Measurements from ENCODE around the gene MYO1E. TPM values are rescaled to one million over a fixed set of nuclear protein-coding genes. Genes with fewer than 3 reads are reported as not detected.
"Not testable (repeated sequence)": the region's sequence is repeated elsewhere in the genome, so short reads cannot be mapped to it uniquely, and the experiment has no call there.

MYO1E gene
- total RNA-seq, 1 donor = 19.9 TPM

DNA sequence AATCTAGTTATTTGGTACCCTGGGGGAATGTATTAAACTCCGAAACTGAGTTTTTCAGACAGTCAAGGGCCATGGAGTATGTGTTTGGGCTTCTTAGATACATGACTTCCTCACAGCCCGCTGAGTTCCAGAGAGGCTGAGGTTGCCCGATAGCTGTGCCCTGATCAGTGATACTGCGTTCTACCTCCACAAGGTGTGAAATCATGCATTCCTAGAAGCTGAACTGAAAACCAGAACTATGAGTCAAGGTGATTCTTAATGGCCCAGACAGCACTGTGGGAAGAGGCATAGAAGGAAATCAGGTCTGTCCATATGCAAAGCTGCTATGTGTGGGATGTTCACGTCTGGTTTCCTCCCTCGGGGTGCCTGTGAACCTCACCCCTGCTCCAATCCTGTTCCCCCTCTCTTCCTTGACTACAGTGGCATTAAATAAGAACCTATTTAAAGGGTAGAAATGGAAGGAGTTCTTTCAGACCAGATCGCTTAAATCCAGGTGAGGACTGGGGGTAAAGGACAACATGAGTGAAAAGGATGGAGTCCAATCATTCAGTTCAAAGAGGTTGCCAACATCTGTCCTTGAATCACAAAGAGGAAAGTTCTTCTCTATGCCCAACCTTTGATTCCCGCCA lies 74.3 kb downstream of the MYO1E start:
- no peak for DNase-seq (ENCODE audit: low read depth in 2 of 3, low spot score in 2 of 3)

DNA sequence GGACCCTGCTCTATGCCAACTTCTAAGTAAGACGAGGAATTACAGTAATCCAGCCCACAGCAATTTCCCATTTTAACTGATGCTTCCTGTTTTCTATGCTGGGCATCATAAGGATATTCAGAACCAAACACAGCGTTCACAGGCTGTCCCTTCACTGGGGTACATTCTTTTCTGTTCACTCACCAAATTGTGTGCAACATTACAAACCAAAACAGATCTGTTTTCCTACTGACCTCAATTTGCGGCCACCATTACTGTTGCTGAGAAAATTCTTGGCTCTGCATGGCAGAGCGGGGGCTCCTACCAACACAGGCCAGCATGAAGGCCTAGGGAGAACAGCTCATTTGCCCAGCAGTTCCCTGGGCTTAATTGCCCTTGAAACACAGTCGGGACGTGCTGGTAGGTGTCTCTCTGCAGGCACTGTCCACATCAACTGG lies 76.5 kb downstream of the MYO1E start:
- no peak for DNase-seq (ENCODE audit: low read depth in 2 of 3, low spot score in 2 of 3)

DNA sequence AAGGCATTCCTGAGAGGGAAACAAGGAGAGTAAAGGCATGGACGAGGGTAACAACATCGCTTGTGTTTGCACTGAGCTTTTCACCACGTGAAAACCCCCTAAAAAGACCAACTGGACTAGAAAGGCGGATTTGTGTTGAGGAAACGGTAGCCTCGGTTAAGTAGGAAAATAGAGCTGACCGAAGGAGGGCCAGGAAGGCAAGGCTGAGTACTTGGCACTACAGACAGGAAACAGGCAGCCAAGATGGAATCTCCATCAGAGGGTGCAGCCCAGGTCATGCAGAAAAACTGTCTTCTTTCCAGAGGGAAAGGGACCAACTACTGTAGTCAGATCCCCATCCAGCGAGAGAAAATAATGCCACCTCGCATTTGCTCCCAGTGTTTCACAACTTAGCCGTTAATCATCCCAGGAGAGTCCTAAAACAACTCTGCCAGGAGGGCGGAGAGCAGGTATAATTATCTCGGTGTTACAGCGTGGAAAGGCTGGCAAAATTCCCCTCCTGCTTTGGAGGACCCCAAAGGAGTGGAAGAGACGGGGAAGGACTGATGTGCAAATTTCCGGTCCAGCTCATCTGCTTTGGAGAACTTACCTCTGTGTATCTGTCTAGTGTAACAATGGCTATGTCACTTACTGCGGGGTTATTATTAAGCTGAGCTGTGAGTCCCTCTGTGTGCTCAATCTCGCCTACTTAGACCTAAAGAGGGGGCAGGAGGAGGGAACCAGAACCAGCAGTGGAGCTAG lies 77.2 kb downstream of the MYO1E start:
- DNase-seq (ENCODE audit: low read depth in 2 of 3, low spot score in 2 of 3) = no peak

DNA sequence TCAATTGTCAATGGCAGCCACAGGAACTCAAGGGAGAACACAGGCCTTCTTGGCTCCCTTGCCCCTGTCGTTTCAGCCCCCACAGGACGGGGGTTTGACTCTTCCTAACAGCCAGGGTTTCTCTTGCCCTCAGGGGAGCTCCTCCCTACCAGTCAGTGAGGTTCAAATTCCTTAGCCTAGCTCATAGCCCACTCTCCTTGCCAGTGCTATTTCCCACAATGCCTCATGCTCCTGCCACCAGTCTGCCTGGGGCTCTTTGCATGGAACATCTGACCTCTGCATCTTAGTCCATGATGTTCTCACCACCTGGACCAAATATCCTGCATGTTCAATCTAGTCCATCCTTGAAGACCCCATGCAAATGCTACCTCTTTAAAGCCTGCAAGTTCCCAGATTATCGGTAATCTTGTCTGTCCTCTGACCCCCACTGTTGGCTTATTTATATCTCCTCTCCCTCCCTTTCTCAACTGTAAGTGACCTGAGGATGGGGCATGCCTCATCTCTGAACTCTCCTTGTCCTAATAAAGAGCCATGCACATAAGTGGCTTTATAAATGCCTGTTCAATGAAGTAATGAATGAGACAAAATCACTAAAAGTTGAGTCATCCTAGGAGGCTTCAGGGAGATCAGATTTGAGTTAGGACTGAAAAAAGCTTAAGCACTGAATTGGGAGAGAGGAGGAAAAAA lies 78.0 kb downstream of the MYO1E start:
- DNase-seq (ENCODE audit: low read depth in 2 of 3, low spot score in 2 of 3) = no peak

DNA sequence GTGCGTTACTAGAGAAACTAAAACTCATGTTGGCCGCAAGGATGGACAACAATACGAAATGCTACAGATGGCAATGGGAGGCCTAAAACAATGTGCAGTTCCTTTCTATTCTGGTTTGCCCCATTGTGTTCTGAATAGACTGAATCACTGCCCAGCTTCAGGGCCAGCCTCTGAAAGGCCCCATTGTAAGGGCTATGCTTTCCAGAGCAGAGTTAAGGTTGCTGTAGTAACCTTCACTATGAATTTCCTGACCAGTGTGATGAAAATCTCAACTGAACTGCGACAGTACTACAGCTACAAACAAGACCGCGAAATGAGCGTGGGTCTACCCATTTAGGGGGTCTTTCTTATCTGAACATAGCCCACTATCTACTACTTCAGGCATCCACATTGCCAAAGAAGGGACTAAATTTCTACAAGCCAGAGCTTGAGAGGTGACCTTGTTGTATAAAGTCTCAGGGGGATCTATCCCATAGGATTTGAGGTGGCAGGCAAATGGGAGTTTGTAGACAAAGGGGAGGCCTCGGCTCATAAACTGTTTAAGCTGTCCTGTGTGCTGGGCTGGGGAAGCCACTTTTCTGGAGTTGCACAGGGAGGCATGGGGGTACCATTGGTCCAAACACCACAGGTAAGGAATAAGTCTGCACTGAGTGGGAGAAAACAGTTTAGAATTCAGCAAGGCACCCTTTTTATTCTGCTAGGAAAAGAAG lies 80.1 kb downstream of the MYO1E start:
- no peak for DNase-seq (ENCODE audit: low read depth in 2 of 3, low spot score in 2 of 3)

DNA sequence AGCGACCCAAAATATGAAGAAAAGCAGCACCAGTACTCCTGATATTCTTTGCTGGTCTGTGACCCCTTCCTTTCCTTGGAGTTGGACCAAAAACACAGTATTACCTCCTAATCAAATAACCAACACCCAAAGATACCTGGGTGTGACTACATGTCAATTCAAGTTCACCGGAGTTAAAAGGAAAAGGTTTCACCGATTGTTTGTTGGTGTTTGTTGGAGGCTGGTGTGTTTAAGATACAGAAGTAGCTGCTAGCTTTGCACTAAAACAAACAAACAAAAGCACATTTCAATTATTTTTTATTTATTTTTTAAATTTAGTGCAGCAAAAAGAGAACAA lies 81.5 kb downstream of the MYO1E start:
- DNase-seq (ENCODE audit: low read depth in 2 of 3, low spot score in 2 of 3) = no peak

DNA sequence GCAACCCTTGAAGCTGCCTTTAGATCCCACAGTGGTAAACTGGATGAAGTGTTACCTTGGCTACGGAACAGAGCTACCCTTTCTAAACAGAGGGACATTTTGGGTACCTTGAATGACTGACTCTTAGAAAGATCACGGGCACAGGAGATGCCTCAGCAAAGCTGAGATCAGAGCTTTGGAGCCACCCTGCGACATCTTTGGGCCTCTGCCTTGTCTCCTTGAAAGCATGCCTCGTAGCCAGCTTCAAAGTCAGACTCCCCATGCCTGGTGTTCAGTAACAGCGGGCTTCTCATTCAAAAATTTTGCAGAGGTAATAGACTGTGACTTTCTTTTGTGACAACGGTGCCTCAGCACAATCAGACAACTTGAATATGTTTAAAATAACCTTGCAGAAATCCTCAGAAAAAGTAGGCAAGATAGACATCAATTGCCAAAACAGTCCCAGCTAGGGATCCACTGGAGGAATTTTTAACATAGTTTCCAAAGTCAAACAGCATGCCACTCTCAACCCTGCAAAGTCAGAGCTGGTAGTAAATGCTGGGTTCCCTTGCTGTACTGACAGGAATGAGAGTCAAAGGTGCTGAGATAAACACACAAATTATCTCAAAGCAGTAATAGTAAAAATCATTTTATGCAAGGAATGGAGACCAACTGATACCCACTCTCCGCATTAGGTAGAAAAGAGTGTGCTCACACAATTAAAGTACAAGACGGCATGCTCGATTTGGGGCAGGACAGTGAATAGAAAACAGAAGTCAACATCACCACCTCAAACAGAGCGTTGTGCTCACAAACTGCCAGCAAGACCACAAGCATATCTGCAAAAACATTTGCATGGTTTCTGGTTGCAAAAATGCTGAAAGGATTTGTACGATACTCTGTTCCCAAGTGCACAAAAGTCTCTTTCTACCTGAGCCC lies 82.1 kb downstream of the MYO1E start:
- DNase-seq (ENCODE audit: low read depth in 2 of 3, low spot score in 2 of 3) = peak in 1 of 3 donors; percentile 50

DNA sequence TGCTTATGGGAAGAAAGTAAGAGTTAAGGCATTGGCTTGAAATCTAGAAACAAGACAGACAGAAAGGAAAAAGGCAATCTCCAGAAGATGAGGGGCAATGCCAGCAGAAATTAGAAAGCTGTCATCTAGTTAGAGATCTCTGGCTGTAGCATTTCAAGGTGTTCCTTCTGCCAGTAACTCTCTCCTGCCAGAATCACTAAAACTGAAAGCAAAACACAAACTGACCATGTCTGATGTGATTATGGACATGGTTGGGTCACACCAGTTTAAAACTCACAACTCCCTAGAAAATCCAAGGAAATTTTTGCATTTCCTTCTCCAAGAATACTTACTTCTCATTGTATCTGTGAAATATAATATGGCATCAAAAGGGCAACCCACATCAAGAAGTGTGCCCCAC lies 83.1 kb downstream of the MYO1E start:
- DNase-seq (ENCODE audit: low read depth in 2 of 3, low spot score in 2 of 3) = no peak

DNA sequence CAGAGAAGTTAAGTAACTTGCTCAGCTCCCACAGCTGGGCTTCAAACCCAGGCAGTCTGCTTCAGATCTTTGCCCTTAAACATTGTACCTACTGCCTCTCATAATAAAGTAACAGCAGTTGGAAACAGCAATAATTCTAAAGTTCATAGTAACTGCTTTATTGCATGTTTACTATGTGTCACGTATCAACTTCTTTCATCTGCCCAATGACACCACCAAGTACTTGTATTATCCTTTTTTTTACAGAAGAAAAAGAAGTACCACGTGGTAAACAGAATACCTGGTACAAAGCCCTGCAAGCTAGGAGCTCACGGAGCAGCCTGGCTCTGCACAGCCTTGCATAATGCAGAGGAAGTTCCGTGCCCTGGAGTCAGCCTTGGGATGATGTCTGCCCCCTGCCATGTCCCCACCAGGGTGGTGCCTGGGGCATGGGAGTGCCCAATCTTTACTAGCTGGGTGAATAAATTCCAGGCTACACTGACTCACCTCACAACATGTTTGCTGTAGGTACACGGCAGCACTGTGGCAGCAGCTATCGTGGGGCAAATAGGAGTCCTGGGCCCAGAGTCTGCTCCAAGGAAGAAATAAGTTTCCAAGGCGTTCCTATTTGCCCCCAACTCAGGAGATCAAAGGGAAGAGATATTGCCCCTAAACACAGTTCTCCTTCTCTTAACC lies 88.8 kb downstream of the MYO1E start:
- no peak for DNase-seq (ENCODE audit: low read depth in 2 of 3, low spot score in 2 of 3)

DNA sequence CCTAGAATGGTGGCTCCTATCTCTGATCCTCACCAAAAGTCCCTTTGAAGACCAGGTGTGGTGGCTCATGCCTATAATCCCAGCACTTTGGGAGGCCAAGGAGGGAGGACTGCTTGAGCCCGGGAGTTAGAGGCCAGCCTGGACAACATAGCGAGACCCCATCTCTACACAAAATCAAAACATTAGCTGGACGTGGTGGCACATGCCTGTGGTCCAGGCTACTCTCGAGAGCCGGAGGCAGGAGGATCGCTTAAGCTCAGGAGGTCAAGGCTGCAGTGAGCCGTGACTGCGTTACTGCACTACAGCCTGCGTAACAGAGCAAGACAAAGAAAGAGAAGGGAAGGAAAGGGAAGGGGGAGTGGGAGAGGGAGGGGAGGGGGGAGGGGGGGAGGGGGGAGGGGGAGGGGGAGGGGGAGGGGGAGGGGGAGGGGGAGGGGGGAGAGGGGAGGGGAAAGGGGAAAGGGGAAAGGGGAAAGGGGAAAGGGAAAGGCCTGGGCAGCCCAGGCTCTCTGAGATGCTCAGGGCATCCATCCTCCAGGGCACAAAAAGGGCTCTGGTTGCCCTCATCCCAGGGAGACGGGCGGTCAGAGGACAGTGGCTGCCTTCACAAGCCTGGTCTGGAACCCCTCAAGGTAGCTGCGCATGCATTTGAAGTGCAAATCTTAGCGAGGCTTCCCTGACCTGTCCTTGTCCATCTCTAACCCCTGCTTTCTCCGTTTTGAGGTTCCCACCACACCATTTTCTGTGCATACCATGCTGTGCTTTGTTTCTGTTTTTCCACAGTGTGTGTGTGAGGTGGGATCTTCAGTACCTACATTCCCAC lies 89.9 kb downstream of the MYO1E start:
- DNase-seq (ENCODE audit: low read depth in 2 of 3, low spot score in 2 of 3) = no peak

DNA sequence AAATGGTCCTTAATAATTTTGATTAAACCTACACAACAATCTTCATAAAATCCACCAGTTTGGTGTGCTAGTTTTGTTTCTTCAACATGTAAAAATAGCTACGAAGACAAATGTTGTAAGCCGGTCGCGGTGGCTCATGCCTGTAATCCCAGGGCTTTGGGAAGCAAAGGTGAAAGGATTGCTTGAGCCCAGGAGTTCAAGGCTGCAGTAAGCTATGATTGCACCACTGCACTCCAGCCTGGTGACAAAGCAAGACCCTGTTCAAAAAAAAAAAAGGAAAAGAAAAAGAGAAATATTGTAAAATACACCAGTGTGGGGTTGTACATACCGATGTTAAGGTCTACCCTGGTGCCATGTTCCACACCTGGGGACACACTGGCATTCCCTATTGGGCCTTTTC lies 91.0 kb downstream of the MYO1E start:
- no peak for DNase-seq (ENCODE audit: low read depth in 2 of 3, low spot score in 2 of 3)

DNA sequence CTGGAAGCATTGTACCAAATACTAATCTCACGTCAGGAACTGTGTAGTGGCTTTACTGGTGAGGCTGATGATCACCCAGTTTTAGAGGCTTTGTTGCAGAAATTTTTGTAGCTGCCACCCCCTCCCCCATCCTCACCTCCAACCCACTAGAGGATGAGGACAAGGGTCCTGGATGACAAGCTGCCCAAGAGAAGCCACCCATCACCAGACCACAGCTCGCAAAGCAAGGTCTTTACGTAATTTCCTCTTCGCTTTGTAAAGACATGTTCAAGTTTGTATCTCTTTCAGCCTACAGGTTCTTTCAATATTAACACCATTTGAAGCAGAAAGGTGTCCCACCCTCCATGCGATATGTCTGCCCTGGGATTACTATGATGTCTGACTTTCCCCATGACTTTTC lies 91.8 kb downstream of the MYO1E start:
- DNase-seq (ENCODE audit: low read depth in 2 of 3, low spot score in 2 of 3) = no peak

DNA sequence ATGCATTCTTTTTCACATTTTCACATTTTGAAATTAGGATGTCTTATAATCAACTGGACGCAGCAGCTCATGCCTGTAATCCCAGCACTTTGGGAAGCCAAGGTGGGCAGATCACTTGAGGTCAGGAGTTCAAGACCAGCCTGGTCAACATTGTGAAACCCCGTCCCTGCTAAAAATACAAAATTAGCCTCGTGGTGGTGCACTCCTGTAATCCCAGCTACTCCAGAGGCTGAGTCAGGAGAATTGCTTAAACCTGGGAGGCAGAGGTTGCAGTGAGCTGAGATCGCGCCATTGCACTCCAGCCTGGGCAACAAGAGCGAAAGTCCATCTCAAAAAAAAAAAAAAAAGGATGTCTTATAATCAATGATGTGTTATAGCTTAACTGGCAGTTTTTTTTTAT lies 92.4 kb downstream of the MYO1E start:
- DNase-seq (ENCODE audit: low read depth in 2 of 3, low spot score in 2 of 3) = not testable (repeated sequence)

DNA sequence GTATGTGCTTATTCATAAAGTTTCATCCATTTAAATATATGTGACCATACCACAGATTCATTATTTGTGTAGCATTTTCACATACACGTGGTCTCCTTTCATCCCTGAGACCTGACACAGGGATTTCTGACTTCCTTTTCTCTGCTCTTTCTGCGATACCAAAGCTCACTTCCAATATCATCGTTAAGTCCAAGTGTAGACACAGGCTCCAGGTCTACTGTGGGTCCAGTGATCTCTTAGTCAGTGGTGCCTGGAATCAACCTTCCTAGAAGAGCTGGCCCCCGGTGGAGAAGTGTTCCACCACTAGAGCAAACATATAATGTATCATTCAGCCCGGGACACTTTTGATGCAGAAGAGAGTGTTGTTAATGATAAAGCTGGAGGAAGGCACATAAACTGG lies 93.6 kb downstream of the MYO1E start:
- DNase-seq (ENCODE audit: low read depth in 2 of 3, low spot score in 2 of 3) = no peak

DNA sequence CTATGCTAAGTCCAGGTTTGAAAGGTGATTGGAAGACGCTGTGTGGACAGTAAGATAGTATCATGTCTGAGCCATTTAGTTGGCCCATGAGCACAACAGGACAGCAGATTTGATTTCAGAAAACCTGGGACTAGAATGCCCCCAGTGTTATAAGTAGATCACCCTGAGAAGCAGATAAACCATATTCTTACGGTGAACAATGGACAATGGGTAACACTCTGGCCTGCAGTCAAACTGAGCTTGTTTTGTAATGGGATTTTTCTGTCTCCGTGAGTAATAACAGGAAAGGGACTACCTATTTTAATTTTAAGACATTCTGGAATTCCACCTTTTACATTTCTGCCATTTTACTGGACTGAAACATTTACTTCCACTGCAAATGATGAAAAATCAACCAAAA lies 94.6 kb downstream of the MYO1E start:
- DNase-seq (ENCODE audit: low read depth in 2 of 3, low spot score in 2 of 3) = no peak

DNA sequence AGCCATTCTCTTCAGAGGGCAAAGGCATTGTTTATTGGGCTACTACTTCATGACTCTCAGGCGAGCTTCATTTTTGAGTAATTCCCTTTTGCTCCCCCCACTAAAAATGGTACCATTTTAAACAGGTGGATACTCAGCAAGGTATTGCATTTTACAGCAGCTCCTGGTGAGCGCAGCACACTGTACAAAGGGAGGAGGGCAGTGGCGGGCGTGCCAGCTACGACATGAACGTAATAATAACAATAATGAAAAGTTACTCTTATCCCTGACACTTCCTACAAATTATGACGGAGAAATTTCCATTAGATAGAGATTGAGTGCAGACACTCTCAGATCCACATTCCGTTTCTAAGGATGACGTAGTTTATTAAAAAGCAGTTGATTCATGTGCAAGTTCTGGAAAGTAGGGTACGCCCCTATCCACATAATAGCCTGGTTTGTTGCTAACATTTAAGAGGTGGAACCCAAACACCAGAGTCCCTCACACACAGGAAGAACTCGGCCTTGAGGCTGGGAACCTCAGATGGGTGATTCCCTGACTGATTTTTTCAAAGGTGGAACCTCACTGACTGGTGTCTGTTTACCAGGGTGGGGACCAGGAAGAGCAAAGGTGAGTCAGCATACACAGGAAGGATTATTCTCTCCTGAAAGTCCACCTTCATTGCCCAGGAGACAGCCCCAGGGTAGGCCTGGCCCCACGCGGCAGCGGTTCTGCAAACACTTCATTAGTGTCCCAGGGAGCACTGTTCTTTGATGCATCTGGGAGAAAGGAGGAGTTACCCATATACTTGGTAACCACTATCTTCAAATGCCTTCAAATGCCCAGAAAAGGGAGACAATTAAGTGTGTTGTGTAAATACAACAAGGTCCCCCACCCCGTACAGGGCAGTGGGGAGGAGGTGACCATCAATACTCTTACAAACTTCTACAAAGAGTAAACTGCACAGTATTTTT lies 96.2 kb downstream of the MYO1E start:
- DNase-seq (ENCODE audit: low read depth in 2 of 3, low spot score in 2 of 3) = no peak

DNA sequence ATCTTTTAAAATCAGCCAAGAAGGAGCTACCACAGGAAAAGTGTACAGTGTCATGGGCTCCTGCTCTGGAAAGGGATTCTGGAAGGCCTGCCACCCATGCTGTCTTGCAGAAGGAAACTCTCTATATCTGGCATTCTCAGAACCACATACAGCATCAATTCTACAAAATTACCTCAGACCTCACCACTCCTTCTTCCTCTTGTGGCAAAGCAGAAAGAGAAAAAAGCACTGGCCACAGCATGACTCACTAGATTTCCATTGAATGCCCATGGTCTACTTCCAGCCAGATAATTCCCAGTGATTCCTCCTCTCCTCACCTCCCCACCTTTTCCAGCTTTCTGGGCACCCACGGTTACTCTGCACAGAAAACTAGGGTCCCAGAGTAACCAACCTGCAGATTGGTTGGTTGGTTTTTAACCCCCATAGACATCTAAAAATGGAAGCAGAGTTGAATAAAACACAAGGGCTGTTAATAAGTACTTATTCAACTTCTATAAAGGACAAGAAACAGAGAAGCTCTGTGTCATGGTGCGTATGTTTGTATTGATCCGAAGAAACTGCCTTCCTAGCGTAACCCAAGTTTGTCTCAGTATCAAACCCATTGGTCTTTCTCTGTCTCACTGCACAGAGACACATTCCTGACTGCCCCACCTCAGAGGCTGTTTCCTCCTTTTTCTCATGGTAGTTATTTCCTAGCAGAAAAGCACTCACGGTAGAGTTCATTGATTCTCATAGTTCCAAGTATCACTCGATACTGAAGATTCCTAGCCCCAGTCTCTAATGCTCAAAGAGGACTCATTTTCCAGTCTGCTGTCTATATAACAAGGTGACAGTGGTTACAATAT lies 98.3 kb downstream of the MYO1E start:
- DNase-seq (ENCODE audit: low read depth in 2 of 3, low spot score in 2 of 3) = peak in 2 of 3 donors; percentile 29 to 53

Measured in hematopoietic multipotent progenitor cell (in vitro differentiated cells).